ENCODE results near the gene FYCO1. TPM values are rescaled to one million over a fixed set of nuclear protein-coding genes. Genes with fewer than 3 reads are reported as not detected.

The FYCO1 gene
- total and polyA plus RNA-seq, 9 of the 15 experiments (the other 6 are each of a cell fraction or from before 2014, with no cell fraction given): 2.1 to 13.8 (median 7.4) TPM

DNA sequence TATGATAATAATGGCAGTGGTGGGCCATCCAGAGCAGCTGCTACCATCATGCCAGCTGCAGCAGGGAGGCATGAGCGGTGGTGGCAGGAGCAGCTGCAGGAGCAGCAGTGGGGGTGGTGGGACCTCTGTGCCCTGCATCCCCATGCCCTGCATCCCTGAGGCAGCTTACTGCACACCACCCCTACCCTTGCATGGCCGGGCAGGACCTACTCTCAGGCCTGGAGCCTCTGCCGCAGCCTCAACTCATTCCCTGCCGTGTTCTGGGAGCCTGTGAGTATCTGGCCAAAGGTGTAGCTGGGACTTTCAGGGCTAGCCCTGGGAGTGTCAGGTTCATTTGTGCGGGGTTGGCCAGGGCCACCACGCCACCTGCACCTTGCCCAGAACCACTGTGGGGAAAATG lies 35.0 kb upstream of the FYCO1 start (continued):
- TF ChIP-seq THRA (IDR thresholded peaks at IDR 0.05) (no peak), HNRNPH1 (optimal IDR thresholded peaks at IDR 0.05; ENCODE audit: low read depth, low read length) (no peak), OTX1 (CRISPR knock-in tag; IDR thresholded peaks at IDR 0.05) (no peak), GATA2 (CRISPR knock-in tag; IDR thresholded peaks at IDR 0.05) (no peak), CCAR2 (IDR thresholded peaks at IDR 0.05; ENCODE audit: low read depth, low read length) (no peak)

DNA sequence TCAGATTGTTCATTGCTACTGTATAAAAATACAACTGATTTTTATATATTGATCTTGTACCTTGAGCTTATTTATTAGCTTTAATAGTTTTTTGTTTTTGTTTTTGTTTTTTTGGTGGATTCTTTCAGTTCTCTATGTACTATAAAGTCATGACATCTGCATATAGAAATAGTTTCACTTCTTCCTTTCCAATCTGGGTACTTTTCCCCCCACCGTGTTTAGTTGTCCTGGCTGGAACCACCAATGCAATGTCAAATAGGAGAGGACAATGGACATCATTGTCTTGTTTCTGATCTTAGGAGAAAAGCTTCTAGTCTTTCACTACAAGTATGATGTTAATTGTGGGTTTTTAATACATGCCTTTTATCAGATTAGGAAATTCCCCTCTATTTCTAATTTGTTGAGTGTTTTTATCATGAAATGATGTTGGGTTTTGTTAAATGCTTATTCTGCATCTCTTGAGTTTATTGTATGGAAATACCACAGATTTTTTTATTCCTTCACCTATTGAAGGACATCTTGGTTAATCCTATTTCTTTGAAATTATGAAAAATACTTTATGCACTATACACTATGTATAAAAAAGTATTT lies 34.4 kb upstream of the FYCO1 start:
- ChIA-PET POLR2A (no interaction called here), CTCF (ENCODE audit: low intra/inter-chr PET ratio) (no interaction called here)
- no peaks in the 10 kb centered on the region for H3K9me1 ChIP-seq (ENCODE audit: control insufficient read depth, insufficient read depth, low read length)
- intact Hi-C loops (cut with micrococcal nuclease): no loop called here
- peaks cover 4% of the 10 kb centered on the region; the same call in 1 of the 2 replicates for H3K9me3 ChIP-seq (replicated peaks; ENCODE audit: control insufficient read depth, insufficient read depth, low read depth, low read length)
- no peak overlapping the region for H2AFZ ChIP-seq (ENCODE audit: low read depth, low read length)
- no peak overlapping the region for H3K27ac ChIP-seq (ENCODE audit: extremely low read depth, low read depth, low read length)
- H3K4me3 ChIP-seq: no peak overlapping the region
- H4K20me1 ChIP-seq (replicated peaks; ENCODE audit: control insufficient read depth, insufficient read depth, low read length): no peaks in the 10 kb centered on the region
- ATAC-seq (no peak), FAIRE-seq (no peak), DNase-seq (ENCODE audit: extremely low read depth in 1 of 4, low spot score in 3 of 4) (no peak)
- H3K4me2 ChIP-seq (ENCODE audit: insufficient read depth, low read length): no peak overlapping the region
- BruUV-seq (replicated peaks): no TSS peak
- in situ Hi-C loops (cut with MboI): no loop called here
- 13% methylated on average over 1 of the region's 1 CpG for WGBS (ENCODE audit: insufficient coverage, low coverage, missing lambda C conversion rate)
- no peaks in the 10 kb centered on the region for H3K79me2 ChIP-seq (ENCODE audit: control insufficient read depth, insufficient read depth, low read length)
- TF ChIP-seq ZKSCAN8 (CRISPR knock-in tag; IDR thresholded peaks at IDR 0.05) (no peak), EGR1 (conservative IDR thresholded peaks at IDR 0.05) (no peak), TARDBP (IDR thresholded peaks at IDR 0.05) (no peak), CBFA2T3 (IDR thresholded peaks at IDR 0.05) (no peak), ZFPM2 (CRISPR knock-in tag; IDR thresholded peaks at IDR 0.05) (no peak), THAP7 (CRISPR knock-in tag; IDR thresholded peaks at IDR 0.05) (no peak), ZFP36 (IDR thresholded peaks at IDR 0.05; ENCODE audit: low read depth, low read length, partially characterized antibody) (no peak), STAT5B (CRISPR knock-in tag; IDR thresholded peaks at IDR 0.05) (no peak)
- TF ChIP-seq, protein P1, sequence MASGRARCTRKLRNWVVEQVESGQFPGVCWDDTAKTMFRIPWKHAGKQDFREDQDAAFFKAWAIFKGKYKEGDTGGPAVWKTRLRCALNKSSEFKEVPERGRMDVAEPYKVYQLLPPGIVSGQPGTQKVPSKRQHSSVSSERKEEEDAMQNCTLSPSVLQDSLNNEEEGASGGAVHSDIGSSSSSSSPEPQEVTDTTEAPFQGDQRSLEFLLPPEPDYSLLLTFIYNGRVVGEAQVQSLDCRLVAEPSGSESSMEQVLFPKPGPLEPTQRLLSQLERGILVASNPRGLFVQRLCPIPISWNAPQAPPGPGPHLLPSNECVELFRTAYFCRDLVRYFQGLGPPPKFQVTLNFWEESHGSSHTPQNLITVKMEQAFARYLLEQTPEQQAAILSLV (tag; IDR thresholded peaks at IDR 0.05): no peak
- TF ChIP-seq, protein P2, sequence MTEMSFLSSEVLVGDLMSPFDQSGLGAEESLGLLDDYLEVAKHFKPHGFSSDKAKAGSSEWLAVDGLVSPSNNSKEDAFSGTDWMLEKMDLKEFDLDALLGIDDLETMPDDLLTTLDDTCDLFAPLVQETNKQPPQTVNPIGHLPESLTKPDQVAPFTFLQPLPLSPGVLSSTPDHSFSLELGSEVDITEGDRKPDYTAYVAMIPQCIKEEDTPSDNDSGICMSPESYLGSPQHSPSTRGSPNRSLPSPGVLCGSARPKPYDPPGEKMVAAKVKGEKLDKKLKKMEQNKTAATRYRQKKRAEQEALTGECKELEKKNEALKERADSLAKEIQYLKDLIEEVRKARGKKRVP (CRISPR knock-in tag; IDR thresholded peaks at IDR 0.05): no peak
- no peaks in the 10 kb centered on the region for H3K36me3 ChIP-seq (ENCODE audit: control insufficient read depth, insufficient read depth, low read length)
- H3K4me1 ChIP-seq (replicated peaks in 1 of 2; ENCODE audit: control insufficient read depth in 2 of 2, insufficient read depth in 2 of 2, low read length in 2 of 2): no peaks in the 10 kb centered on the region; a peak in 1 of 5 replicates
- H3K9ac ChIP-seq (ENCODE audit: insufficient read depth in 1 of 2, low read depth in 2 of 2, low read length in 2 of 2): no peak overlapping the region
- H3K27me3 ChIP-seq (ENCODE audit: control insufficient read depth in 2 of 2, insufficient read depth in 2 of 2, low read length in 2 of 2): peaks cover 0 to 19% of the 10 kb centered on the region in 2 experiments; a peak in 3 of 5 replicates

All from K562 (cell line).